Measurements from ENCODE around the gene TIAM1. TPM values are rescaled to one million over a fixed set of nuclear protein-coding genes. Genes with fewer than 3 reads are reported as not detected.

Gene TIAM1
- total RNA-seq, 1 donor from 2014 or later: 35.4 TPM

DNA sequence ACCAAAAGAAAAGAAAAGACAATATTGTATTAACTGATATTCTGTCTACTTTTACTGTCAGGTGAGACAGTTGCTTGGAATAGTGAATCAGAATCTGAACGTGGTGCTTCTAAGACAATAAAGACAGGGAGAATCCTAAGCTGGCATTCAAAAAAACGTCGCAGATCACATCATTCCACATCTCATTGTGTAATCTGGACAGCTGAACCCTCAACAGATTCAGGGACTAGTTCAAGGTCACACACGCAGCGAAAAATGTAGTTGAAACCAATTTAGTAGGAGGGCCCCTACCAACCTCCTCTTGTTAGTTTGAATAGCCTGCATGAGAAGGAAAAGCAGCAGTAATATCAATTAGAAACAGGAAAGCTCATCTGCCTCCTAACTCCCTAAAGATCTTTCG, 259.4 kb downstream of the TIAM1 start:
- H3K9me3 Mint-ChIP-seq (ENCODE audit: low read depth): peaks cover 3% of the 10 kb centered on the region
- H3K4me3 Mint-ChIP-seq (ENCODE audit: low read depth): no peak overlapping the region
- no peaks in the 10 kb centered on the region for H3K27me3 Mint-ChIP-seq
- H3K4me1 Mint-ChIP-seq (ENCODE audit: low read depth): no peaks in the 10 kb centered on the region
- no peaks in the 10 kb centered on the region for H3K36me3 Mint-ChIP-seq (ENCODE audit: insufficient read depth)
- TF ChIP-seq, protein P1, sequence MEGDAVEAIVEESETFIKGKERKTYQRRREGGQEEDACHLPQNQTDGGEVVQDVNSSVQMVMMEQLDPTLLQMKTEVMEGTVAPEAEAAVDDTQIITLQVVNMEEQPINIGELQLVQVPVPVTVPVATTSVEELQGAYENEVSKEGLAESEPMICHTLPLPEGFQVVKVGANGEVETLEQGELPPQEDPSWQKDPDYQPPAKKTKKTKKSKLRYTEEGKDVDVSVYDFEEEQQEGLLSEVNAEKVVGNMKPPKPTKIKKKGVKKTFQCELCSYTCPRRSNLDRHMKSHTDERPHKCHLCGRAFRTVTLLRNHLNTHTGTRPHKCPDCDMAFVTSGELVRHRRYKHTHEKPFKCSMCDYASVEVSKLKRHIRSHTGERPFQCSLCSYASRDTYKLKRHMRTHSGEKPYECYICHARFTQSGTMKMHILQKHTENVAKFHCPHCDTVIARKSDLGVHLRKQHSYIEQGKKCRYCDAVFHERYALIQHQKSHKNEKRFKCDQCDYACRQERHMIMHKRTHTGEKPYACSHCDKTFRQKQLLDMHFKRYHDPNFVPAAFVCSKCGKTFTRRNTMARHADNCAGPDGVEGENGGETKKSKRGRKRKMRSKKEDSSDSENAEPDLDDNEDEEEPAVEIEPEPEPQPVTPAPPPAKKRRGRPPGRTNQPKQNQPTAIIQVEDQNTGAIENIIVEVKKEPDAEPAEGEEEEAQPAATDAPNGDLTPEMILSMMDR (IDR thresholded peaks at IDR 0.05; ENCODE audit: unreplicated experiment): no peak
- no peak for DNase-seq (ENCODE audit: low spot score, unreplicated experiment)
- H3K27ac Mint-ChIP-seq: no peak overlapping the region

DNA sequence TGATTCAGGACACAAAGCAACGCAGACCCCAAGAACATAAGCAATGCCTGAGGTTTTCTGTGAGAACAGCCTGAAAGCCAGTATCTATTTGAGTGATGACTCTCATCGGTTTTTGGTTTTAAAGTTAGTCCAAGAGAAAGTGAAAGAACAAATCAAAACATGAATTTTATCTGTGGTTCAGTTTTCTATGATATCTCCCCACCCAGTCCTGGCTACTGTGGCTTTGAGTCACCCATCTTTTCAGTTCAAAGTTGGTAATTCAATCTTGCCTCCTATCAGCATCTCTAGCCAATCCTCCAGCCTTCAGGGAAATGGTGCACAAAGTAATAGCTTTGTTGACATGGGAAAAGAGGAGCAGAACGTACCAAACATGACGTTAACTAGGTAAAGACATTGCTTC, 265.3 kb downstream of the TIAM1 start:
- Mint-ChIP-seq H3K9me3 (ENCODE audit: low read depth) (no peaks in the 10 kb centered on the region), H3K4me3 (ENCODE audit: low read depth) (no peak overlapping the region), H3K36me3 (ENCODE audit: insufficient read depth) (no peaks in the 10 kb centered on the region), H3K27ac (no peak overlapping the region), H3K4me1 (ENCODE audit: low read depth) (no peaks in the 10 kb centered on the region), H3K27me3 (no peaks in the 10 kb centered on the region)
- TF ChIP-seq, protein P1 (IDR thresholded peaks at IDR 0.05; ENCODE audit: unreplicated experiment): no peak
- DNase-seq (ENCODE audit: low spot score, unreplicated experiment): no peak

DNA sequence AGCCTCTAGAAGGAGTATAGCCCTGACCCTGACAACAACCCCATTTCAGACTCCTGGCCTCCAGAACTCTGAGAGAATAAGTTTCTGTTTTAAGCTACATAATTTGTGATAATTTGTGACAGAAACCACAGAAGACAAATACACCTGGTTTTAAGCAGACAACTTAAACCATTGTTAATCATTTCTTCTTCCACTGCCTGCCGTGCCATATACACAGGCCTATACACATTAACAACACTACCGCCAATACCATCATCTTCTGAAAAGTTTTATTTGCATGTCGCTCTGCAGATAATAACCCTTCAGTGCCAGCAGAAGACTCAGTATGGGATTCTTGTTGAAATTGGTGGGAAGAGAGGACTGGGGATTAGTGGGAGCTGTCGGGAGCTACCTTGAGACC, 265.8 kb downstream of the TIAM1 start:
- Mint-ChIP-seq H3K27ac (no peak overlapping the region), H3K9me3 (ENCODE audit: low read depth) (no peaks in the 10 kb centered on the region), H3K4me3 (ENCODE audit: low read depth) (no peak overlapping the region), H3K36me3 (ENCODE audit: insufficient read depth) (no peaks in the 10 kb centered on the region), H3K4me1 (ENCODE audit: low read depth) (no peaks in the 10 kb centered on the region), H3K27me3 (no peaks in the 10 kb centered on the region)
- DNase-seq (ENCODE audit: low spot score, unreplicated experiment): no peak
- TF ChIP-seq, protein P1 (IDR thresholded peaks at IDR 0.05; ENCODE audit: unreplicated experiment): no peak

DNA sequence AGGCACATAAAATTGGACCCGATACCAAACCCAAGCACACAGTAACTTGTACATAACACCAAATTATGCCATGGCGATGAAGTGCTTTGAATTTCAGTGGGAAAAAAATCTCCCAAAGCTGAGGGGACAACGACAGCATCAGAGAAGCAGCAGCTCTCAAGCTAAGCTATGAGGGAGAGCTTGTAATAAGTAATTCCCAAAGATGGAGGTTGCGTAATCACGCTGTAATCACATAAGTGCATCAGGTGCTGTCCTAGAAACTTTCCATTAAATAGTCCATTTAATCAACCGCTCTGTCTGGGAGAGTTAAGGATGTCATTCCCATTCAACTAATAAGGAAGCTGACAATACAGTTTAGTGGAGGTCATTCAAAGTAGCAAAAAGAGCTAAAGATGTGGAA, 268.2 kb downstream of the TIAM1 start:
- TF ChIP-seq, protein P1 (IDR thresholded peaks at IDR 0.05; ENCODE audit: unreplicated experiment): no peak
- no peak overlapping the region for H3K27ac Mint-ChIP-seq
- no peaks in the 10 kb centered on the region for H3K27me3 Mint-ChIP-seq
- no peak overlapping the region for H3K4me3 Mint-ChIP-seq (ENCODE audit: low read depth)
- H3K9me3 Mint-ChIP-seq (ENCODE audit: low read depth): no peaks in the 10 kb centered on the region
- H3K4me1 Mint-ChIP-seq (ENCODE audit: low read depth): no peaks in the 10 kb centered on the region
- DNase-seq (ENCODE audit: low spot score, unreplicated experiment): no peak
- no peaks in the 10 kb centered on the region for H3K36me3 Mint-ChIP-seq (ENCODE audit: insufficient read depth)

DNA sequence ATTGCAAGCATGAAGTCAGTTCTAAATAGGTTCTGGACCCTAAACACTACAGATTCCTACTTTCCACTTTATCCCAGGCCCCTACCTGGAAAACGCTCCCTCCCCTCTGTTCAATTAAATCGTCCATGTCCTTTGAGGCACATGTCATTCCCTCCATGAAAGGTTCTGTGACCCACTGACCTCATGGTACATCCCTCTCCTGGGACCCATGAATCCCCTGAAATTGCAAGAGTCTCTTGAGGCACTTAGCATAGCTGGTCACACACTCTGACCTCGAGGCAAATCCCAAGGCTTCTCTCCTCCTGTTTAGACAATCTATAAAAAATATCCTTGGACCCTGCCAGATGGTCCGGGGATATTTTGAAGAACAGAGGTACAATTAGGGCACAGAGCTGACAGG, 271.5 kb downstream of the TIAM1 start:
- no peak for DNase-seq (ENCODE audit: low spot score, unreplicated experiment)
- Mint-ChIP-seq H3K9me3 (ENCODE audit: low read depth) (no peaks in the 10 kb centered on the region), H3K27ac (no peak overlapping the region), H3K4me1 (ENCODE audit: low read depth) (no peaks in the 10 kb centered on the region), H3K27me3 (no peaks in the 10 kb centered on the region), H3K4me3 (ENCODE audit: low read depth) (no peak overlapping the region), H3K36me3 (ENCODE audit: insufficient read depth) (no peaks in the 10 kb centered on the region)
- TF ChIP-seq, protein P1 (IDR thresholded peaks at IDR 0.05; ENCODE audit: unreplicated experiment): no peak

Measured in progenitor cell of endocrine pancreas (in vitro differentiated cells).